GM23338 (cell line): Measurements from ENCODE around the gene KAZN.

Experiments used
- CTCF ChIP-seq, 2 experiments: fragments of 200-600 bp in 1 of 2; sonication (generic) in 1 of 2; conservative IDR thresholded peaks; 2 replicates each; pipeline versions ENCODE4 v1.5.1 to v1.6.1; 2016 to 2017; ENCODE audit warnings: antibody characterized with exemption in 2 of 2, low read depth in 2 of 2, mild to moderate bottlenecking in 2 of 2, moderate library complexity in 1 of 2
- EZH2 ChIP-seq: fragments of 200-600 bp; sonication (generic); IDR thresholded peaks from one replicate; pipeline ENCODE4 v1.8.0; 2017; ENCODE audit warnings: antibody characterized with exemption, mild to moderate bottlenecking, low read depth; ENCODE audit not compliant: unreplicated experiment
- EZH2phosphoT487 ChIP-seq: fragments of 200-600 bp; sonication (generic); IDR thresholded peaks from one replicate; pipeline ENCODE4 v1.8.1; 2018; ENCODE audit warnings: antibody characterized with exemption; ENCODE audit not compliant: unreplicated experiment
- STAT1 ChIP-seq: IDR thresholded peaks from one replicate; pipeline ENCODE4 v1.6.1; 2016; ENCODE audit warnings: antibody characterized with exemption; ENCODE audit not compliant: unreplicated experiment

GRCh38 chr1:15022048-15022447 lies 423.6 kb downstream of the KAZN start:
- no peak for TF ChIP-seq CTCF (conservative IDR thresholded peaks at IDR 0.05; ENCODE audit: low read depth in 2 of 2)
- TF ChIP-seq EZH2 = no peak
- TF ChIP-seq STAT1 = no peak
- TF ChIP-seq EZH2phosphoT487 = no peak
